ENCODE results near the gene SLC6A5. TPM values are rescaled to one million over a fixed set of nuclear protein-coding genes. Genes with fewer than 3 reads are reported as not detected.

SLC6A5 gene
- total and polyA plus RNA-seq, 2 donors (not counting 3 experiments of a cell fraction or from before 2014, with no cell fraction given) = not detected

DNA sequence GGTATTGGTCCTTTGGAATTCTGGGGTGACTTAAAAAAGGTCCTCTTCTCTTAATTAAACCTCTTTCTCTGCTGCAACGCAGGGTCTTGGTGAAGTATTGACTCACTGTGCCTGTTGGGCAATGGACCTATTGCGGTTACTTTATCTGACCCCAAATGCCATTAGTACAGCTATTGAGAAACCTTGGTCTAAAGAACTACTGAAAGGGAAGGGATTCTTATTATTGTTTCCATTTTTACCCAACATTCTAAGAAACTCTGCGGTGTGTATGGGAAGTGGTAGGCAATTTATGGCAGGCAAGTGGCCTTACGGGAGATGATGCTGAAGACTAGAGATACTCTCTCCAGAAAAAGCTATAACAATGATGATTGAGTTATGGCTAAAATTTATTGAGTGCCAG, 12.5 kb downstream of the SLC6A5 start:
- no peak overlapping the region for H3K4me3 ChIP-seq (replicated peaks in 1 of 3; ENCODE audit: insufficient read depth in 1 of 3, low read depth in 1 of 3, low read length in 3 of 3)
- dilution Hi-C loops (cut with MboI; ENCODE audit: extremely low pct_ligation_motif_present, low sequenced_read_pairs) = no loop called here
- intact Hi-C loops (cut with micrococcal nuclease) = loop anchor here (2.0 kb wide), 2 partner anchors 225 to 707 kb away; partner anchors contain the start of gene PRMT3
- no peaks in the 10 kb centered on the region for H3K4me1 ChIP-seq (ENCODE audit: control insufficient read depth, extremely low read depth, insufficient read depth, low read length)
- H3K9ac ChIP-seq (replicated peaks; ENCODE audit: extremely low read depth, insufficient read depth, low read length) = no peak overlapping the region
- no peaks in the 10 kb centered on the region for H3K36me3 ChIP-seq (ENCODE audit: control insufficient read depth in 2 of 2, extremely low read depth in 1 of 2, insufficient read depth in 2 of 2, low read length in 2 of 2)
- H3K9me3 ChIP-seq (replicated peaks; ENCODE audit: control insufficient read depth, insufficient read depth, low read length) = no peaks in the 10 kb centered on the region
- ChIA-PET POLR2A (no interaction called here), CTCF (interaction anchor here (1.4 to 5.9 kb wide), 3 partner anchors 60 to 479 kb away, joined by 3 to 131 read pairs (median 6); no protein-coding TSS in a partner anchor)
- H3K9me1 ChIP-seq (replicated peaks; ENCODE audit: control insufficient read depth, extremely low read depth, insufficient read depth, low read length) = no peaks in the 10 kb centered on the region
- H4K20me1 ChIP-seq (replicated peaks; ENCODE audit: control insufficient read depth, extremely low read depth, insufficient read depth, low read length) = no peaks in the 10 kb centered on the region
- H3K4me2 ChIP-seq (ENCODE audit: insufficient read depth, low read length) = no peak overlapping the region
- H3K79me2 ChIP-seq (ENCODE audit: control insufficient read depth, insufficient read depth, low read length) = no peaks in the 10 kb centered on the region
- DNase-seq (ENCODE audit: low read depth, low spot score) (no peak), FAIRE-seq (no peak)
- no peak for TF ChIP-seq MYC (IDR thresholded peaks at IDR 0.05; ENCODE audit: low read depth, low read length)
- TF ChIP-seq GATA2 (IDR thresholded peaks at IDR 0.05; ENCODE audit: insufficient read depth, insufficient read length, low read depth, low read length) = no peak
- TF ChIP-seq, protein P1, sequence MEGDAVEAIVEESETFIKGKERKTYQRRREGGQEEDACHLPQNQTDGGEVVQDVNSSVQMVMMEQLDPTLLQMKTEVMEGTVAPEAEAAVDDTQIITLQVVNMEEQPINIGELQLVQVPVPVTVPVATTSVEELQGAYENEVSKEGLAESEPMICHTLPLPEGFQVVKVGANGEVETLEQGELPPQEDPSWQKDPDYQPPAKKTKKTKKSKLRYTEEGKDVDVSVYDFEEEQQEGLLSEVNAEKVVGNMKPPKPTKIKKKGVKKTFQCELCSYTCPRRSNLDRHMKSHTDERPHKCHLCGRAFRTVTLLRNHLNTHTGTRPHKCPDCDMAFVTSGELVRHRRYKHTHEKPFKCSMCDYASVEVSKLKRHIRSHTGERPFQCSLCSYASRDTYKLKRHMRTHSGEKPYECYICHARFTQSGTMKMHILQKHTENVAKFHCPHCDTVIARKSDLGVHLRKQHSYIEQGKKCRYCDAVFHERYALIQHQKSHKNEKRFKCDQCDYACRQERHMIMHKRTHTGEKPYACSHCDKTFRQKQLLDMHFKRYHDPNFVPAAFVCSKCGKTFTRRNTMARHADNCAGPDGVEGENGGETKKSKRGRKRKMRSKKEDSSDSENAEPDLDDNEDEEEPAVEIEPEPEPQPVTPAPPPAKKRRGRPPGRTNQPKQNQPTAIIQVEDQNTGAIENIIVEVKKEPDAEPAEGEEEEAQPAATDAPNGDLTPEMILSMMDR (IDR thresholded peaks at IDR 0.05; ENCODE audit: extremely low read depth in 1 of 2, insufficient read depth in 1 of 2, low read depth in 1 of 2, low read length in 2 of 2) = no peak
- no peak for TF ChIP-seq EZH2 (IDR thresholded peaks at IDR 0.05; ENCODE audit: borderline replicate concordance, low read depth, low read length, severe bottlenecking)
- no peak for TF ChIP-seq JUN (IDR thresholded peaks at IDR 0.05; ENCODE audit: borderline replicate concordance, insufficient read depth, insufficient read length, low read depth)
- TF ChIP-seq MAX (IDR thresholded peaks at IDR 0.05; ENCODE audit: insufficient read depth, insufficient read length) = no peak
- TF ChIP-seq POLR2A (IDR thresholded peaks at IDR 0.05; ENCODE audit: low read depth, low read length) = no peak
- TF ChIP-seq POLR2AphosphoS5 (IDR thresholded peaks at IDR 0.05; ENCODE audit: insufficient read depth, low read depth, low read length) = no peak
- no peak for TF ChIP-seq FOS (IDR thresholded peaks at IDR 0.05; ENCODE audit: borderline replicate concordance, insufficient read depth, low read length)
- no peak overlapping the region for H2AFZ ChIP-seq (ENCODE audit: low read depth, low read length)
- H3K27ac ChIP-seq (ENCODE audit: insufficient read depth, low read depth, low read length) = no peak overlapping the region
- peaks cover 7 to 23% of the 10 kb centered on the region in 2 experiments for H3K27me3 ChIP-seq (ENCODE audit: control insufficient read depth in 2 of 2, insufficient read depth in 2 of 2, low read length in 2 of 2)
- no TSS peak for BruUV-seq (replicated peaks)

Data from endothelial cell of umbilical vein (primary cell).